Glomerular visceral epithelial cell (primary cell): ENCODE results near the gene PTPN2.
"Not testable (repeated sequence)": the region's sequence is repeated elsewhere in the genome, so short reads cannot be mapped to it uniquely, and the experiment has no call there.

Experiments
- DNase-seq: peaks from one replicate; pipeline ENCODE4 v3.0.0-alpha.2; 2016; ENCODE audit errors: extremely low spot score

Gene PTPN2

DNA sequence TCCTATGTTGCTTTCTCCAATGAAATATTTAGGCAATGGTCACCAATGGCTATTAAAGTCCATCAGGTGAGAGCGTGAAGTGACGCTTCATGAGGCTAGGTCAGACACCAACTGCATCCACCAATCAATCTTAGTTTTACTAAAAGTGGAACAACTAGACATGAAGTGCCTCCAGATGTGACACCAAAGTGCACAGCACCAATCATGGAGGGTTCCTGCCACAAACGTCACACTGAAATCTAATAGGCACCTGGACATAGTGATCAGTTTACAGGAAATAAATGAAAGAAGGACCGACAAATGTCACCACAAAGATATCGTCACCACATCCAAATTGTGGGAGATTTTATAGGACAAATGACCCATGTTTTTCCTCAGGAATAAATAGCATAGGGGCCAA is 110.7 kb downstream of the PTPN2 start:
- no peak for DNase-seq

DNA sequence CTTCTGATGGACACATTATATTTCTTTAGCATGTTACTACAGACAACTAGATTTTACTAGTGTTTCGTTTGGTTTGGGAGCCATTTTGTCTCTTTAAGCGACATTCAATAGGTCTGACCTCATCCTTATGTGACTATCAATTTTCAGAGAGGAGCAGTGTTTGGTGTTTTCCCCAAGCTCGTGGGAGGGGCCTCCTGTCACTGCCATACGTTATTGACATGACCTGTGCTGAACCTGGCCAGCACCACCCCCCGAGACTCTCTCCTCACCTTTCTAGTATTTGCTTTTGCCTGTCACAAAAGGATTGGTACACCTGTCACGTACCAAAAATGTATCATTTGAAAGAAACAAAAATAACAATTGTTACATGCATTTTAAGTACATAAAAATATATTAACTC is 111.9 kb downstream of the PTPN2 start:
- no peak for DNase-seq

- DNase-seq: no peak
These were observed 113.4 kb downstream of the PTPN2 start for GRCh38 chr18:12770469-12771219.

GRCh38 chr18:12769644-12770440 is 114.2 kb downstream of the PTPN2 start:
- DNase-seq: no peak

- DNase-seq: no peak
These were observed 114.9 kb downstream of the PTPN2 start for GRCh38 chr18:12769136-12769535.

DNA sequence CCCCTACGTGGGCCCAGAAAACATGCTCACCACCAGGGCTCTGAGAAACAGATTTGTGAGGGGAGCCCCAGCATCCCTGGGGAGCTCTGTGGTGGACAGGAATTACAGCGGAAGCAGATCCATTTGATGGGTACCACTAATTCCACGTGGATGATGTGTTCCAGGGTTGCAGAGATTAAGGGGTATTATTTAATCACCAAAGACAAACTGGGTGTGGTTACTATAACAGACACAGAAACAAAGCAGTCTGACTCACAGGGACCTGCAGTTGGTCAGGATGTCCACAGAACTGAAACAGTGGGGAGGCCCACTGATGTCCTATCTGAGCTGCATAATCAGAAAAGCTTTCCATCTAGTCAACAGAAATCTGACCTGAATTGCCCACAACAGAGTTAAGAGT is 115.4 kb downstream of the PTPN2 start:
- DNase-seq: no peak

DNA sequence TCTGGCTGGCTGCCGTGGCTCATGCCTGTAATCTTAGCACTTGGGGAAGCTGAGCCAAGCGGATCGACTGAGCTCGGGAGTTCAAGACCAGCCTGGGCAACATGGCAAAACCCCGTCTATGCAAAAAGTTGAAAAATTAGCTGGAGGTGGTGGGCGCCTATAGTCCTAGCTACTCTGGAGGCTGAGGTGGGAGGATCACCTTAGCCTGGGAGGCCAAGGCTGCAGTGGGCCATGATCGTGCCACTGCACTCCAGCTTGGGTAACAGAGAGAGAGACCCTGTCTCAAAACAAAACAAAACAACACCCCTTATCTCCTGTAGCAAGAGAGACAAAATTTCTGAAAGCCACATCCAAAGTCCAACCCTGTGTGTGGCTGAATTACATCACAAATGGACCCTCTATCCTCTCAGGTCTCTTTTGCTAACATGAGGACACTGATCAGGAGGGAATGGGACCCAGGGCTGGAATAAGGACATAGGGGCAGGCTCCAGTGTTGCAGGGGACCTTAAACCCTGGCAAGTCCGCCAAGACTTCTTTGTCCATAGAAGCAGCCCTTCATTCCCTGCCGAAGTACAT is 116.4 kb downstream of the PTPN2 start:
- no peak for DNase-seq

GRCh38 chr18:12766986-12767433 is 117.0 kb downstream of the PTPN2 start:
- no peak for DNase-seq

GRCh38 chr18:12765586-12765985 is 118.5 kb downstream of the PTPN2 start:
- DNase-seq: no peak

- no peak for DNase-seq
These were observed 118.9 kb downstream of the PTPN2 start for GRCh38 chr18:12765126-12765525.

- not testable (repeated sequence) for DNase-seq
These were observed 125.5 kb downstream of the PTPN2 start for GRCh38 chr18:12758566-12758965.

GRCh38 chr18:12756619-12757239 is 127.3 kb downstream of the PTPN2 start:
- not testable (repeated sequence) for DNase-seq

DNA sequence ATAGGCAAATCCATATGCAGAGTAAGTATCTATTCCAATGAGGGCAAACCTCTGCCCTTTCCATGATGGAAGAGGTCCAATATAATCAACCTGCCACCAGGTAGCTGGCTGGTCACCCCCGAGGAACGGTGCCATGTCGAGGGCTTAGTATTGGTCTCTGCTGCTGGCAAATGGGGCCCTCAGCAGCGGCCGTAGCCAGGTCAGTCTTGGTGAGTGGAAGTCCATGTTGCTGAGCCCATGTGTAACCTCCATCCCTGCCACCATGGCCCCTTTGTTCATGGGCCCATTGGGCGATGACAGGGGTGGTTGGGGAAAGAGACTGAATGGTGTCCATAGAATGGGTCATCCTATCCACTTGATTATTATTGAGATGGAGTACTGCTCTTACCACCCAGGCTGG is 128.4 kb downstream of the PTPN2 start:
- not testable (repeated sequence) for DNase-seq

DNA sequence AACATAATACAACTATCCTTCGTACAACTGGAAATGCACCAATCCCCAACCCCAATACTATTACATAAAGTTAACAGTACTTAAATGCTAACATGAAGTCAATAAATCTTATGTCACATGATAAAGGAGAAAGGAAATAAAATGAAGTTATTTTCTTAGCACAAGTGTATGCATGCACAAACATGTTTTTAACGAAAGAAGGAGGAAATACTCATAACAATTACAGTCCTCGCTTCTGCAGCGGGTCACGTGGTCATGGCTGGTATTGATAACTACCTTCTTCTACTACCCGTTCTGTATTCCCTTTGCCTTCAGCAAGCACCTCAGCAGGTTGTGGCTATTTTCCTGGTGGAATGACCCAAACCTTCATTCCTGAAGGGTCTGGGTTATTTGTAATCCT is 129.5 kb downstream of the PTPN2 start:
- no peak for DNase-seq

DNA sequence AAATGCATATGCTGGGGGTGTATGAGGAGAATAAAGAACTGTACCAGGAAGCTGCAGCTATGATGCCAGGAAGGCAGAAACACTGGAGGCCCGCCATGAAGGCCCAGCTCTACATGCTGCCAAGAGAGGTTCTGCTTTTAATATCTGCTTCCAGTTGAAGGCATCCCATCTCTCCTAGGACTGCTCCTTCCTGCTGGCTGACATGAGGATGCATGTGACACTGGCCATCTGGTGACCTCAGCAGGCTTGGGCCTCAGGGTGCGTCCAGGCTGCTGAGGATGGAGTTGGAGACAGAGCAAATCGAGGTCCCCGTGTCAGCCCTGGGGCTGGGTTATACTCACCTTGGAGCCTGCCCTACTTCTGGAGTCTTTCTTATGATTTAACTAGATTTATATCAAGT is 132.1 kb downstream of the PTPN2 start:
- DNase-seq: no peak

DNA sequence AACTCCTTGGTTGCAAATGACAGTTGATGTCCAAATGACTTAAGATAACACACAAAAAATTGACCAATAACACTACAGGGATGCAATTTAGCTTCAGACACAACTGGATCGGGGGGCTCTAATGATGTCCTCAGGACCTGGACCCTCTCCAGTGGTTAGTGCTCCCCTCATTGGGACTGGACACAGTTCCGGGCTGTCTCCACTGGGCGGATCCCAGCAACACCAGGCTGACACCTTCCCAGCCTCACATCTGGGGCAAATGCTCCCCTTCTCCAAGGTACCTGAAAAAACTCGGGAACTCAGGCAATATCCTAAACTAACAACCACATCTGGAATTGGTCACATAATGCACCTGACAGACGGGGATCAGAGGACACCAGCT is 132.5 kb downstream of the PTPN2 start:
- no peak for DNase-seq

GRCh38 chr18:12750715-12751502 is 133.1 kb downstream of the PTPN2 start:
- DNase-seq: no peak

GRCh38 chr18:12750076-12750714 is 133.8 kb downstream of the PTPN2 start:
- peak; percentile 13 for DNase-seq

GRCh38 chr18:12749121-12749520 is 134.9 kb downstream of the PTPN2 start:
- DNase-seq: no peak

DNA sequence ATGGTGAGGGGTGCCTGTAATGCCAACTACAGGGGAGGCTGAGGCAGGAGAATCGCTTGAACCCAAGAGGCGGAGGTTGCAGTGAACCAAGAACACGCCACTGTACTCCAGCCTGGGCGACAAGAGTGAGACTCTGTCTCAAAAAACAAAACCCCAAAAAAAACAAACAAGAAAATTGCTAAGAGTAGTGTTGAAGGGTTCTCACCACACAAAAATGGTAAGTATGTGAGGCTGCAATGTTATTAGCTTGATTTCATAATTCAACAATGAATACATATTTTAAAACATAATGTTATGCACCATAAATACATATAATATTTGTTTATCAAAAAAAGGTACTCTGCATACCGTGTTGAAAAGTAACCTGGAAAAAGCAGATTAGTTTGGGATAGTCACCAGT is 135.4 kb downstream of the PTPN2 start:
- no peak for DNase-seq
